Right atrium auricular region (tissue), 2 donors: ENCODE data around the gene POLE. TPM values are rescaled to one million over a fixed set of nuclear protein-coding genes. Genes with fewer than 3 reads are reported as not detected.

ENCODE experiments used
- DNase-seq: peaks from one replicate; pipeline ENCODE4 v3.0.0-alpha.2; 2019; ENCODE audit warnings: low spot score
- H3K27ac ChIP-seq, 2 donors: fragments of 200-600 bp; sonication (generic); 1 replicate in 1 of 2; 2 replicates in 1 of 2; pipeline ENCODE4 v1.5.1; 2016 to 2019
- H3K27me3 ChIP-seq, 2 donors: fragments of 200-600 bp; sonication (generic); one replicate each; pipeline versions ENCODE4 v1.5.1 to v1.6.0; 2017 to 2019
- H3K36me3 ChIP-seq: fragments of 200-600 bp; sonication (generic); one replicate; pipeline ENCODE4 v1.5.1; 2016
- H3K4me1 ChIP-seq, 2 donors: fragments of 200-600 bp; sonication (generic); one replicate each; pipeline versions ENCODE4 v1.5.1 to v1.6.0; 2017 to 2019
- H3K4me3 ChIP-seq, 2 donors: fragments of 200-600 bp; sonication (generic); 1 replicate in 1 of 2; 2 replicates in 1 of 2; pipeline ENCODE4 v1.5.1; 2017 to 2019; ENCODE audit warnings: mild to moderate bottlenecking in 1 of 2, moderate library complexity in 1 of 2
- H3K9me3 ChIP-seq, 2 donors: fragments of 200-600 bp; sonication (generic); one replicate each; pipeline ENCODE4 v1.5.1; 2019
- CTCF ChIP-seq, 2 donors: fragments of 200-600 bp; sonication (generic); IDR thresholded peaks; one replicate each; pipeline ENCODE4 v1.5.1; 2019; ENCODE audit warnings: antibody characterized with exemption in 2 of 2
- total RNA-seq, 2 donors: library from RNA; depleted of rRNA; stranded (reverse); fragments of >200 nt; gene quantifications; one replicate each; pipeline ENCODE4 v1.1.0, GENCODE V29; 2016

Gene POLE
- total RNA-seq, 2 donors from 2014 or later: 10.2 to 13.9 TPM

GRCh38 chr12:132734206-132734605 is 47.1 kb upstream of the POLE start:
- Histone ChIP-seq H3K27ac (no peak overlapping the region), H3K9me3 (no peaks in the 10 kb centered on the region), H3K4me3 (no peak overlapping the region), H3K4me1 (peaks cover 0 to 2% of the 10 kb centered on the region in 2 donors), H3K27me3 (no peaks in the 10 kb centered on the region), H3K36me3 (peaks cover 86% of the 10 kb centered on the region)
- no peak for DNase-seq
- TF ChIP-seq CTCF (IDR thresholded peaks at IDR 0.05): no peak

- Histone ChIP-seq H3K27ac (no peak overlapping the region), H3K27me3 (no peaks in the 10 kb centered on the region), H3K9me3 (no peaks in the 10 kb centered on the region), H3K36me3 (peaks cover 88% of the 10 kb centered on the region), H3K4me1 (no peaks in the 10 kb centered on the region), H3K4me3 (no peak overlapping the region)
- no peak for DNase-seq
- TF ChIP-seq CTCF (IDR thresholded peaks at IDR 0.05): no peak
Observed at GRCh38 chr12:132731574-132731973, 44.4 kb upstream of the POLE start.

GRCh38 chr12:132730353-132730752 is 43.2 kb upstream of the POLE start:
- DNase-seq: no peak
- TF ChIP-seq CTCF (IDR thresholded peaks at IDR 0.05): no peak
- Histone ChIP-seq H3K27ac (no peak overlapping the region), H3K36me3 (peaks cover 88% of the 10 kb centered on the region), H3K4me3 (no peak overlapping the region), H3K9me3 (no peaks in the 10 kb centered on the region), H3K4me1 (no peaks in the 10 kb centered on the region), H3K27me3 (no peaks in the 10 kb centered on the region)

- no peak overlapping the region for H3K27ac ChIP-seq
- peaks cover 88% of the 10 kb centered on the region for H3K36me3 ChIP-seq
- no peak for TF ChIP-seq CTCF (IDR thresholded peaks at IDR 0.05)
- H3K4me1 ChIP-seq: no peaks in the 10 kb centered on the region
- no peaks in the 10 kb centered on the region for H3K27me3 ChIP-seq
- no peaks in the 10 kb centered on the region for H3K9me3 ChIP-seq
- no peak for DNase-seq
- no peak overlapping the region for H3K4me3 ChIP-seq
Observed at GRCh38 chr12:132729541-132730320, 42.6 kb upstream of the POLE start.

- Histone ChIP-seq H3K4me1 (no peaks in the 10 kb centered on the region), H3K27ac (no peak overlapping the region), H3K9me3 (no peaks in the 10 kb centered on the region), H3K27me3 (no peaks in the 10 kb centered on the region), H3K36me3 (peaks cover 88% of the 10 kb centered on the region), H3K4me3 (no peak overlapping the region)
- no peak for TF ChIP-seq CTCF (IDR thresholded peaks at IDR 0.05)
- no peak for DNase-seq
Observed at GRCh38 chr12:132728502-132728901, 41.4 kb upstream of the POLE start.
